ENCODE results near the gene LAMA2.

Gene LAMA2

DNA sequence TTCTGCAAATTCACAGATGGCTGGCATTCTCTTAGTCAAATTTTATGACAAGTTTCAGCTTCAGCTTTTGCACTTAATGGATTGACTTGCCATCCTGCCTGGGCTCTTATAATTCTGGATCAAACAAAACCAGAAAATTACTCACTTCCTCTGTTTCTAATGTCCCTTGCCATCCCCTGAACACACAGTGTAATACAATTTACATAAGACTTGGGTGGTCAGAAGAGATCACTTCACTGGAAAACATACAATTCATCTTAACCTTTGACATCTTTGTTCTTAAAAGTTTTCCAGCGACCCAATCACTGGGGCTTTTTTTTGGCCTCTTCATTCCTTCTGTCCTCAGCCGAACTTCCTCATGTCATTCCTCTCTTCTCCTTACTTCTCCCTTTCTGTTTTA is 628.0 kb downstream of the LAMA2 start:
- H3K27ac ChIP-seq = no peak overlapping the region
- DNase-seq (ENCODE audit: low spot score) = no peak
- TF ChIP-seq, protein P1, sequence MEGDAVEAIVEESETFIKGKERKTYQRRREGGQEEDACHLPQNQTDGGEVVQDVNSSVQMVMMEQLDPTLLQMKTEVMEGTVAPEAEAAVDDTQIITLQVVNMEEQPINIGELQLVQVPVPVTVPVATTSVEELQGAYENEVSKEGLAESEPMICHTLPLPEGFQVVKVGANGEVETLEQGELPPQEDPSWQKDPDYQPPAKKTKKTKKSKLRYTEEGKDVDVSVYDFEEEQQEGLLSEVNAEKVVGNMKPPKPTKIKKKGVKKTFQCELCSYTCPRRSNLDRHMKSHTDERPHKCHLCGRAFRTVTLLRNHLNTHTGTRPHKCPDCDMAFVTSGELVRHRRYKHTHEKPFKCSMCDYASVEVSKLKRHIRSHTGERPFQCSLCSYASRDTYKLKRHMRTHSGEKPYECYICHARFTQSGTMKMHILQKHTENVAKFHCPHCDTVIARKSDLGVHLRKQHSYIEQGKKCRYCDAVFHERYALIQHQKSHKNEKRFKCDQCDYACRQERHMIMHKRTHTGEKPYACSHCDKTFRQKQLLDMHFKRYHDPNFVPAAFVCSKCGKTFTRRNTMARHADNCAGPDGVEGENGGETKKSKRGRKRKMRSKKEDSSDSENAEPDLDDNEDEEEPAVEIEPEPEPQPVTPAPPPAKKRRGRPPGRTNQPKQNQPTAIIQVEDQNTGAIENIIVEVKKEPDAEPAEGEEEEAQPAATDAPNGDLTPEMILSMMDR (IDR thresholded peaks at IDR 0.05) = no peak
- no peak overlapping the region for H3K4me3 ChIP-seq

DNA sequence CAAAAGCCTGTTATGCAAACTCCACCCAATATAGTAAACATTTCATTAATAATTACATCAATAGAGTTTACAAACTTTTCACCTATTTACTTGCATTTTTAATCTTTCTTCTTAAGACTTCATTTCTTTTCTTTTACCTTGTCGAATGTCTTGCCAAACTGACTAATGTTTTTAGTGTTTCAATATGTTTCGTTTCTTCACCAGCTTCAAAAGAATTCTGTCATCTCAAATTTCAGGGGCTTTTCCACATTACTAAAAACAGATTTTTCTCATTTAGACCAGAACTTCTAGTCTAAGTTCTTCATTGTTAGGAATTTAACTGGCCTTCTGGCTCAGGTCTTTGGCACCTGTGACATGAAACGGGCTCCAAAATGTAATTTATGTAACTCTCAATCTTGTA is 630.5 kb downstream of the LAMA2 start:
- DNase-seq (ENCODE audit: low spot score) = no peak
- Histone ChIP-seq H3K27ac (no peak overlapping the region), H3K4me3 (no peak overlapping the region)
- TF ChIP-seq, protein P1 (IDR thresholded peaks at IDR 0.05) = no peak

DNA sequence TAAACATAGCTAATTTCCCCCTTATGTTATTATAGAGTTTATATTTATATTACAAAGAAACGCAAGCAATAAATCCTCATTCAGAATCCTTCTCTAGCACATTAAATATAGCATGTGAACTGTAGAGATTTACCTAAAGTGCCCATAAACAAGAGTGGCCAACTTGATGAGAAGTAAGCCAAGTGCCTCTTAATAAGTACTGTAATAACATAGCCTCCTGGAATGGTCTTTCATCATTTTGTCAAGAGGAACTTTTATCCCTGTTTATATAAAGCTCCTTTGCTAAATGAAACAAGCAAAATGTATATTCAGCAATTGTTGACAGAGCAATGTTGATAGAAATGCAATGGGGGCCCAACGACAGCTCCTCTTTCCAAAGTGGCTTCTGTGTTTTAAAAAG is 632.1 kb downstream of the LAMA2 start:
- TF ChIP-seq, protein P1 (IDR thresholded peaks at IDR 0.05) = no peak
- DNase-seq (ENCODE audit: low spot score) = no peak
- Histone ChIP-seq H3K4me3 (no peak overlapping the region), H3K27ac (no peak overlapping the region)

DNA sequence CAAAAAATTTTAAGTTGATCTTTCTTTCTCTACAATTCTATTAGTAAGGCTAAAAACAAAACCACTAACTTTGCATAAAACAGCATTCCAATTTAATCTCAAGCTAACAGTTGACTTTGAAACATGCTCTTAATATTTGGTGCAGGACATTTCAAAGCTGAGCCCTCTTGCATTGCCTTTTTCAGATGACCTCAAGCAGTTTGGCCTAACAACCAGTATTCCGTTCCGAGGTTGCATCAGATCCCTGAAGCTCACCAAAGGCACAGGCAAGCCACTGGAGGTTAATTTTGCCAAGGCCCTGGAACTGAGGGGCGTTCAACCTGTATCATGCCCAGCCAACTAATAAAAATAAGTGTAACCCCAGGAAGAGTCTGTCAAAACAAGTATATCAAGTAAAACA is 633.1 kb downstream of the LAMA2 start:
- no peak for DNase-seq (ENCODE audit: low spot score)
- no peak overlapping the region for H3K27ac ChIP-seq

DNA sequence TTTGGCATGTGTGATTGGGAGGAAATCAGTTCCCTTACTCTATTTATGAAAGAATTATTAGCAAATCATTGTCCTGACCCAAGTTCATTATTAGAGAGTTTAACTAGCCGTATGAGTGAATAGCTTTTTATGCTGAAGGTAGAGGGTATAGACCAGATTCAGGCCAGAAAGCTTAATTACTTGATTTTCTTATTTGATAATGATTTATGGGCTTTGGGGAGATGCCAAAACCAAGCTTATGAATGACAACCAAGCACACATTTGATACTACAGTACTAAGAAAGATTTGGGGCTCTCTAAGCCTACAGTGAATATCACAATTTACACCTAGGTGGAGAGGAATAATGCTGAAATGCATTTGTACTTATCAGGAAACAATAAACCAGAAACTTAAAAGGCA is 633.8 kb downstream of the LAMA2 start:
- no peak overlapping the region for H3K27ac ChIP-seq
- H3K4me3 ChIP-seq = no peak overlapping the region
- TF ChIP-seq, protein P1 (IDR thresholded peaks at IDR 0.05) = no peak
- no peak for DNase-seq (ENCODE audit: low spot score)

More for the DNA sequence above, 633.1 kb downstream of the LAMA2 start:
- TF ChIP-seq, protein P1 (IDR thresholded peaks at IDR 0.05) = no peak
- no peak overlapping the region for H3K4me3 ChIP-seq

DNA sequence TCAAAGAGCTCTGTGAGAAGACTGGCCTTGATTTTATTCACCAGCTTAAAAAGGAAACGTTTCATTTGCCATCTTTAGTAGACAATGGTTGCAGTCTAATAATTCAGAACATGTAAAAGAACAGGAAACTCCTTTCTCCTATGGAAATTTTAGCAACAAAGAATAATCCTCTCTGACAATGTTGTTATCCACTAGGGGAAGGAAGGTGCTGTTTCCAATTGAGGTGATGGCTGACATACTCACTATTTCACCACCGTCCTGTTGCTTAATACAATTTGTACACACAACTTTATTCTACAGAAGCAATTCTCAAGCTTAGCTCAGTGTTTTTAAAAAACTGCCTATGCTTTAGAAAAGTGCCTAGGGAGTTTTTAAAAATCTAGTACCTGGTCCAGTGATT is 634.4 kb downstream of the LAMA2 start:
- no peak overlapping the region for H3K27ac ChIP-seq
- no peak overlapping the region for H3K4me3 ChIP-seq
- DNase-seq (ENCODE audit: low spot score) = no peak
- TF ChIP-seq, protein P1 (IDR thresholded peaks at IDR 0.05) = no peak

DNA sequence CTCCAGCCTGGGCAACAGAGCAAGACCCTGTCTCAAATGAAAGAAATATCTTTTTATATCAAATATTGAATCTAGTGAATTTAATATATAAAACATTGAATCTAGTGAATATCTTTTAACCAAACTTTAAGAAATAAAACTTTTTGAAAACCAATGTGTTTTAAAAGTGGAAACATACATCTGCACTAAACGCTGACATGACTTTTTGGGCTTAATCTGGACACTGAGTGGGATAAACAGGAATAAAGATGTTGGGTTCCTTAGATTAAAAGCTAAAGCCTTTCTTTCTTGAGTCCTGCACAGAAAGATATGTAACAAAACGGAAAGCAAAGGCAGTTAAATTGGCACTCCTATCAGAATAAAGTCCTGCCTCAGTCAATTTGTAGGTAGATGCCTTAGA is 636.8 kb downstream of the LAMA2 start:
- TF ChIP-seq, protein P1 (IDR thresholded peaks at IDR 0.05) = no peak
- Histone ChIP-seq H3K4me3 (no peak overlapping the region), H3K27ac (no peak overlapping the region)
- no peak for DNase-seq (ENCODE audit: low spot score)

Data from coronary artery (tissue), 2 donors.